ENCODE measurements around the gene MRPL2. TPM values are rescaled to one million over a fixed set of nuclear protein-coding genes. Genes with fewer than 3 reads are reported as not detected.

Gene MRPL2
- total and polyA plus RNA-seq, 2 of the 8 experiments (the other 6 are each of a cell fraction or from before 2014, with no cell fraction given) = 58.7 to 99.9 TPM

DNA sequence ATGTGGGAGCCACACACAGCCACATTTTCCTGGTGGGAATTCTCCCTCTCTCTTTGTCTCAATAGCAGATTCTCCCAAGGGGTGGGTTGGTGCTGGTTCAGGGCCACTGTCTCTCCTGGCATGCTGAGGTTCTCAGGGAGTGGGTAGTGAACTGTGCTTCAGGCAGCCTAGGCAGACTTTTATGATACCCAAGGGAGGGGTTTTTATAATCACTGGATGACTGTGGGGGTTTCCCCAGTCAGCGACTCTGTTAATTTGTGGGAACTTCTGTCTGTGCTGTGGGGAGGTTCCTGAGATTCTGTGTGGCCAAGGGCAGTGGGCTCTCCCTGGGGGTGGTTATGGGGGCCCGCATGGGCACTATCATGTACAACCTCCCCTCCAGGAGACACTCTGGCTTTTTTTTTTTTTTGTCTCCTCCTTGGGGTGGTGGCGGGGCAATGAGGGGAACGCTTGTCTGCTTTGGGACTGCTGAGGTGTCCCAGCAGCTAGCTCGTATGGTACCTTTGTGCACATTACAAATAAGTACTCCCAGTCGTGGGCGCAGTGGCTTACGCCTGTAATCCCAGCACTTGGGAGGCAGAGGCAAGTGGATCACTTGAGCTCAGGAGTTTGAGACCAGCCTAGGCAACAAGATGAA lies 26.9 kb upstream of the MRPL2 start:
- Histone ChIP-seq H4K5ac (ENCODE audit: insufficient read length, low read depth, low read length) (no peak overlapping the region), H2BK5ac (ENCODE audit: low read depth, low read length) (no peak overlapping the region; the same call in 1 of the 2 replicates), H2AK5ac (ENCODE audit: low read depth, low read length) (no peak overlapping the region), H4K91ac (replicated peaks; ENCODE audit: insufficient read length, low read length) (no peak overlapping the region), H3K4me3 (ENCODE audit: extremely low read depth in 1 of 4, insufficient read depth in 2 of 4, low read depth in 3 of 4, low read length in 4 of 4) (no peak overlapping the region), H2BK20ac (ENCODE audit: low read length) (no peak overlapping the region), H2BK12ac (ENCODE audit: low read depth, low read length) (no peak overlapping the region), H3K9me3 (ENCODE audit: insufficient read depth in 2 of 2, low read depth in 1 of 2, low read length in 1 of 2) (no peaks in the 10 kb centered on the region), H3K56ac (replicated peaks; ENCODE audit: insufficient read length, low read depth, low read length) (no peak overlapping the region), H3K36me3 (ENCODE audit: control insufficient read depth in 2 of 4, insufficient read depth in 4 of 4, low read length in 3 of 4) (no peaks in the 10 kb centered on the region), H3K79me1 (ENCODE audit: low read depth, low read length) (peaks cover 20% of the 10 kb centered on the region), H2BK15ac (ENCODE audit: low read length) (0 out of 2 replicates have a peak overlapping the region, but pooled peaks have one; percentile 16), H3K4me1 (replicated peaks in 1 of 4; ENCODE audit: control insufficient read depth in 3 of 4, insufficient read depth in 4 of 4, low read length in 3 of 4) (peaks cover 13 to 25% (median 22%) of the 10 kb centered on the region in 4 experiments), H3K79me2 (ENCODE audit: control insufficient read depth in 1 of 2, insufficient read depth in 2 of 2, low read length in 2 of 2) (peaks cover 11 to 81% of the 10 kb centered on the region in 2 experiments), H3K4ac (replicated peaks; ENCODE audit: insufficient read length, low read depth, low read length) (no peak overlapping the region), H3K27ac (ENCODE audit: low read depth, low read length) (no peak overlapping the region), H2AFZ (ENCODE audit: low read length) (no peak overlapping the region), H3K4me2 (ENCODE audit: insufficient read depth in 1 of 2, low read depth in 2 of 2, low read length in 2 of 2) (no peak overlapping the region), H2BK120ac (replicated peaks; ENCODE audit: low read depth, low read length) (no peak overlapping the region), H3K9ac (replicated peaks in 1 of 4; ENCODE audit: extremely low read depth in 1 of 4, low read depth in 3 of 4, low read length in 3 of 4) (no peak overlapping the region), H3K14ac (ENCODE audit: insufficient read length) (no peak overlapping the region), H3K18ac (ENCODE audit: extremely low read depth, low read length) (0 out of 2 replicates have a peak overlapping the region, but pooled peaks have one; percentile 3), H3K27me3 (replicated peaks in 1 of 4; ENCODE audit: control insufficient read depth in 3 of 4, extremely low read depth in 1 of 4, insufficient read depth in 3 of 4, low read length in 3 of 4) (no peaks in the 10 kb centered on the region), H3K23ac (ENCODE audit: insufficient read length) (no peak overlapping the region), H4K8ac (ENCODE audit: extremely low read depth, insufficient read depth, low read length) (peak overlapping the region; percentile 53; the same call in 1 of the 2 replicates), H3K23me2 (ENCODE audit: low read depth, low read length) (peaks cover 2% of the 10 kb centered on the region; the same call in 1 of the 2 replicates), H4K20me1 (replicated peaks in 1 of 2; ENCODE audit: control insufficient read depth in 1 of 2, insufficient read depth in 2 of 2, low read length in 2 of 2) (peaks cover 7 to 13% of the 10 kb centered on the region in 2 experiments)
- DNase-seq (ENCODE audit: low read depth in 1 of 2, low spot score in 2 of 2) (no peak), FAIRE-seq (no peak)
- ChIA-PET CTCF (ENCODE audit: partially characterized antibody) (interaction anchor here (1.3 to 2.3 kb wide), 4 partner anchors 9 to 58 kb away, joined by 5 to 14 read pairs (median 6); no protein-coding TSS in a partner anchor), POLR2A (ENCODE audit: partially characterized antibody) (interaction anchor here (0.6 to 2.5 kb wide), 5 partner anchors 9 to 57 kb away, joined by 3 to 20 read pairs (median 3); partner anchors contain the start of gene PTK7)
- WGBS, 2 experiments (ENCODE audit: extremely low coverage in 1 of 2, insufficient coverage in 1 of 2, insufficient read length in 1 of 2, insufficient replicate concordance in 2 of 2, low coverage in 1 of 2, low lambda C conversion rate in 2 of 2, missing lambda C conversion rate in 1 of 2) = 87% methylated on average over 8 of the region's 8 CpGs; no CpG with 5 or more reads in 1 of the 2 experiments
- TF ChIP-seq RNF2 (IDR thresholded peaks at IDR 0.05; ENCODE audit: borderline replicate concordance, low read depth, low read length, missing control alignments, poor library complexity, severe bottlenecking) (no peak), BACH1 (IDR thresholded peaks at IDR 0.05; ENCODE audit: low read length) (no peak), RFX5 (IDR thresholded peaks at IDR 0.05; ENCODE audit: borderline replicate concordance, low read depth, low read length) (no peak)
